Measurements from ENCODE around the gene SLC25A41.

SLC25A41 gene

DNA sequence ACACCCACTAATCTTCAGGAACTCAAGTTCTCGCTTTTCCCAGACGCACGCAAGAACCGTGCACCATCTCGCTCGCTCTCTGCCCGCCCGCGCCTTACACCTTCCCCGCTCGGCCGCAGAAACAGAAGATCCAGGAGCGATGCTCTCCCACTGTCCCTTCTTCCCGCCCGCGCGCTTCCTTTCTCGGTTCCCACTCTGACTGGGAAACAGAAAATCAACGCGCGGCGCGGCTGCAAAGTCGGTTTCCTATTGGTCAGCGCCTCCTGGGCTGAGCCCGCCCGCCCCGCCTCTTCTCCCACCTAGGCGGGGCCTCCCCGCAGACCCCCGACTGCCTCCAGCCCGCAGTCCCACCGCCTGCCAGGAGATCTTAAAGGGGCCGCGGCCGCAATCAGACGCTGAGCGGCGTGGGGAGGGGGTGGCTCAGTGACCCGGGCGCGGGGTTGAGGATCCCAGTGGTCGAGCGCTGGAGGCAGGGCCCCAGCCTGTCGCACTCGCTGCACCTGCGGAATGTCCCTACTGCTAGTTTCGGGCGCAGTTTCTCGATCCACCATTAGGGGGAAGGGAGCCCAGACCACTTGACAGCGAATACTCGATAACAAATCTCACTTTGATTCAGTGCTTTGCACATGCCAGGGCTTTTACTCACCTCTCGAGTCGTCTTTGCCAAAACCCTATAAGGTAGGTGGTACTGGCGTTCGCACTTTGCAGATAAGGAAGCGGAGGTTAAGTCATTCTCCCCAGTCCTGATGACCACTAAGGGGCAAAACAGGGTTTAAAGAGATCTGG lies 26.7 kb upstream of the SLC25A41 start:
- DNase-seq (ENCODE audit: low read depth in 1 of 2, low spot score in 1 of 2) = peak; percentile 93 to 95

- DNase-seq (ENCODE audit: low read depth in 1 of 2, low spot score in 1 of 2) = peak; percentile 28 to 34
Measured at GRCh38 chr19:6459262-6460098, 25.9 kb upstream of the SLC25A41 start, which contains the start of gene SLC25A23. TSS of gene SLC25A23 (minus strand) at chr19:6459792. CDS start at chr19:6459628, 164 bp downstream.

- no peak for DNase-seq (ENCODE audit: low read depth in 1 of 2, low spot score in 1 of 2)
Measured at GRCh38 chr19:6458695-6459261, 25.2 kb upstream of the SLC25A41 start.

- no peak for DNase-seq (ENCODE audit: low read depth in 1 of 2, low spot score in 1 of 2)
Measured at GRCh38 chr19:6457958-6458694, 24.6 kb upstream of the SLC25A41 start.

DNA sequence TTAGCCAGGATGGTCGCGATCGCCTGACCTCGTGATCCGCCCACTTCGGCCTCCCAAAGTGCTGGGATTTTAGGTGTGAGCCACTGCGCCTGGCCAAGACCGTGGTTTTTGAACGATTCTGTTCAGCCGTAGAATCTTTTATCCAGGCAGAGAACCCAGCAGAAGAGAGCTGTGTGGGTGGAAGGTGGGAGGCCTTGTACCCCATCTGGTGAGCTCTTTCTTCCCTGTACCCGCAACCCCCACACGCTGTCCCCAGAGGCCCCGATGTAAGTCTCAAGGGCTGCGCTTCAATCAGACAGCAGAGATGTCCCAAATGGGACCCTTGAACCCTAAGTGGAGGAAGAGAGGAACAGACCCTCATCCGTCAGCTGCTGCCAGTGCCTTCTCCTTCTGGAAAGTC lies 22.4 kb upstream of the SLC25A41 start:
- DNase-seq (ENCODE audit: low read depth in 1 of 2, low spot score in 1 of 2) = no peak

DNA sequence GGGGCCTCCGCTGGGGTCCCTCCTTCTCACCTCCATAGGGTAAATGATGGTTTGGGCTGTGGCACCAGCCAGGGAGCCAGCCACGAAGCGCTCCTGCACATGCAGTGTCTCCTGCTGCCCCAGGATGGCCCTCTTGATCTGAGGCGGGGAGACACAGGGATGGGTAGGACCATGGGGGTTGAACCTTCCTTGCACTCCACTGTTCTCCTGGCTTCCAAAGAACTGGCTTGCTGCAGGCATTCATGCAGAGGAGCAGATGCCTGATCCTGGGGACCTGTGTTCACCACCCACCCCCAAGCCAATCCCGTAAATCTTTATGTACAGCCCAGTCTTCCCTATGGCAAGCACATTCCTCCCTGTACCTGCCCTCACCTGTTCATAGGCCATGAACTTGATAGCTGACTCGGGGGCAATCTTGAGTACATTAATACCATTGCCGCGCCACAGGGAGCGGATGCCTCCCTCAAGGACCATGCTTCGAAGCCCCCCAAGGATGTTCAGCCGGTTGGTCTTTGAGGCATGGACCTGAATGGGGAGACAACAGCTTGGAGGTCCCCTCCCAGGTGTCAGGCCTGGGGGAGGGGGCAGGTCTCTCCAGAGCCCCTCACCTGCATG lies 20.5 kb upstream of the SLC25A41 start:
- DNase-seq (ENCODE audit: low read depth in 1 of 2, low spot score in 1 of 2) = no peak

GRCh38 chr19:6452899-6453298 lies 19.3 kb upstream of the SLC25A41 start:
- no peak for DNase-seq (ENCODE audit: low read depth in 1 of 2, low spot score in 1 of 2)

DNA sequence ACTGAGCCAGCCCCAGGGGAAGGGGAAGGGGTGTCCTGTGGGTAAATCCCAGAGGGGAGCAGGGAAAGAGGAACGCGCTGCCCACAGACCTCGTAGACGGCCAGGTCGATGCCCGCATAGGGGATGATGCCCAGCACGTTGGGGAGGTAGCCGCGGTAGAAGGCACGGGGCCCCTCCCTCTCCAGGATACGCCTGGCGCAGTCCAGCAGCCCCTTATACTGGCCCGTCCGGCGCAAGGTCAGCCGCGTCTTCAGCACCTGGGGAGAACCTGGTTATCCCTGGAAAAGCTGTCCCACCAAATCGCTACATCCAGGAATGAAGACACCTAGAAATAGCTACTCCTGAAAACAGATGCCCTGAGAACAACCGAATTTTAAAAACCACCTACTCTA lies 18.7 kb upstream of the SLC25A41 start:
- no peak for DNase-seq (ENCODE audit: low read depth in 1 of 2, low spot score in 1 of 2)

DNA sequence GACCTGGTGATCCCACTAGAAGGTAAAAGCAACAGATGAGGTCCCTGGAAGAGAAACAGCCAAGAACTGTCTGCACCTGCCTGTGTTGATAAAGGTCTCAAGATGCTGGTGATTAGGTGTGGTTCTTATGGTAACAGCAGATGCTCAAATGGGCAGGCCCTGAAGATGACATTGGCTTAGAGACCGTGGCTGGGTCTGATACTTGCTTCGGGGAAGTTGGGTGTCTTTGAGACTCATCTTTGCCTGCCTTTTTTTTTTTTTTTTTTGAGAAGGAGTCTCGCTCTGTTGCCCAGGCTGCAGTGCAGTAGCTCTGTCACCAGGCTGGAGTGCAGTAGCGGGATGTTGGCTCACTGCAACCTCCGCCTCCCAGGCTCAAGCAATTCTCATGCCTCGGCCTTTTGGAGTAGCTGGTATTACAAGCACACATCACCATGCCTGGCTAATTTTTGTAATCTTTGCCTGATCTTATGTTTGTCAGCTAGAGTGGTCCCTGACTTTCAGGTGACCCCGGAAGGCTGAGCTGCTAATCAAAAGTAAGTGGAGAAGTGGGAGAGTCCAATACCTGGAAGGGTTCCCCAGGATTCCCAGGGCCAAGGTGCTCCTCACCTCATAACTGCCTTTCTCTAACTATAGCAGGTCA lies 18.1 kb upstream of the SLC25A41 start:
- DNase-seq (ENCODE audit: low read depth in 1 of 2, low spot score in 1 of 2) = no peak

DNA sequence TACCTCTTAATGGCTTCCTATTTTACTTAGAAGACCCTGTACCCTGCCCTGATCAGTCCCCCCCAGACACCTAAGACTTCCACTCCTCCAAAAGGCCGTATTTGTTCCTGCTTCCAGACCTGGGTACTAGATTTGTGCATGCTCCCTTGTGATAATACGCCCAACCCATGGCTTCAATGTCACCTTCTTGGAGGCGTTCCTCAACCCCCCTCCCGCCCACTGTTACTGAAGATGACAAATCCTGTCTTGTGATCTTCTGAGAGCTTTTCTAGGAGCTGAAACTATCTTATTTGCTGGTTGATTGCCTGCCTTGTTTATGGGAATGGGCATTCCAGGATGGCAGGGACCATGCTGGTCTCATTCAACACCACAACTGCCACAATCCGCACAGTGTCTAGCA lies 16.6 kb upstream of the SLC25A41 start:
- no peak for DNase-seq (ENCODE audit: low read depth in 1 of 2, low spot score in 1 of 2)

GRCh38 chr19:6448045-6448444 lies 14.5 kb upstream of the SLC25A41 start:
- DNase-seq (ENCODE audit: low read depth in 1 of 2, low spot score in 1 of 2) = no peak

DNA sequence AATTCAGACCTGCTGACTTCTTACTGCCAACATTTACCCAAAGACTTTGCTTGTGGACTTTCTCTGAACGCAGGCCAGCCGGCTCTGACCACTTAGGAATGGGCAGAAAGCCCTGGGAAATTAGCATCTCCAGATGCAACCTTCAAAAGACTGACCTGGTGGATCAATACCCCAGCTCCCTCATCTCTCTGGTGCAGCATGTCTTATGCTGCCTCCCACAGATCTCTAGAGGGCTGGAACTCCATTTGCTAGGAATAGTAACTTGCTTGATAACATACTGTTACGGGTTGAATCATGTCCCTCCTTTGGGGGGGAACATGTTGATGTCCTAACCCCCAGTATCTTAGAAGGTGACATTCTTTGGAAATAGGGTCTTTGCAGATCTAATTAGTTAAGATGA lies 12.9 kb upstream of the SLC25A41 start:
- DNase-seq (ENCODE audit: low read depth in 1 of 2, low spot score in 1 of 2) = no peak

- DNase-seq (ENCODE audit: low read depth in 1 of 2, low spot score in 1 of 2) = no peak
Measured at GRCh38 chr19:6443986-6444385, 10.4 kb upstream of the SLC25A41 start.

- DNase-seq (ENCODE audit: low read depth in 1 of 2, low spot score in 1 of 2) = no peak
Measured at GRCh38 chr19:6442087-6442688, 8.6 kb upstream of the SLC25A41 start.

DNA sequence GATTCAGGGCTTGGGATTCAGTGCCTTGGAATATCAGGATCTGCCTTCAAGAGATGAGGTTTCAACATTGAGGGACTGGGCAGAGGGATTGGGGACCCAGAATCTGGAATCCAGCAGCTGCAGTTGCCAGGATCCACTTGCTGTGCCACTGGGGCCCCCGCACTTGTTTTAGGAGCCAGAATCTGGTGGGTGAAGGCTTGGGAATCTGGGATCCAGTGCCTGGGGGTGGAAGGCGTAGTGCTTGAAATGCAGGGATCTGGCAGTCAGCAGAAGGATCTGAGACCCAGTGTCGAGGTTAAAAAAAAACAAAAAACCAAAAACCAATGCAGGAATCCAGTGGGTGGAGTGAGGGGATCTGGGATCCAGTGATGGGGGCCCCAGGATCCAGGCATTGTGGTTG lies 7.3 kb upstream of the SLC25A41 start:
- no peak for DNase-seq (ENCODE audit: low read depth in 1 of 2, low spot score in 1 of 2)

- no peak for DNase-seq (ENCODE audit: low read depth in 1 of 2, low spot score in 1 of 2)
Measured at GRCh38 chr19:6439743-6440142, 6.2 kb upstream of the SLC25A41 start.

- DNase-seq (ENCODE audit: low read depth in 1 of 2, low spot score in 1 of 2) = no peak
Measured at GRCh38 chr19:6433165-6433564, 398 bp downstream of the SLC25A41 start.

GRCh38 chr19:6431891-6432290 lies 1.7 kb downstream of the SLC25A41 start:
- no peak for DNase-seq (ENCODE audit: low read depth in 1 of 2, low spot score in 1 of 2)

GRCh38 chr19:6429419-6430221 lies 3.9 kb downstream of the SLC25A41 start:
- DNase-seq (ENCODE audit: low read depth in 1 of 2, low spot score in 1 of 2) = no peak

Measured in activated T-helper 1 cell treated with anti-CD3 and anti-CD28 coated beads, Interleukin-2, amount 50 U/mL, for 16 hours (primary cell).